Inflammatory macrophage (primary cell): ENCODE data around the gene PDXK.
"Not testable (repeated sequence)": the region's sequence is repeated elsewhere in the genome, so short reads cannot be mapped to it uniquely, and the experiment has no call there.

ENCODE experiments used
- DNase-seq, 2 donors: peaks; one replicate each; pipeline ENCODE4 v3.0.0-alpha.2; 2020 to 2022

PDXK gene

GRCh38 chr21:43697758-43698643 lies 20.9 kb upstream of the PDXK start:
- DNase-seq, result no peak

- not testable (repeated sequence) for DNase-seq
These were observed 19.5 kb upstream of the PDXK start for GRCh38 chr21:43699492-43699777.

GRCh38 chr21:43699933-43700599 lies 18.9 kb upstream of the PDXK start:
- DNase-seq, result no peak

- no peak for DNase-seq
These were observed 16.8 kb upstream of the PDXK start for GRCh38 chr21:43701936-43702784.

GRCh38 chr21:43702785-43703034 lies 16.2 kb upstream of the PDXK start:
- no peak for DNase-seq

- peak; percentile 29 to 61 for DNase-seq
These were observed 15.7 kb upstream of the PDXK start for GRCh38 chr21:43703035-43703880.

GRCh38 chr21:43707462-43707861 lies 11.5 kb upstream of the PDXK start:
- DNase-seq, result no peak

GRCh38 chr21:43708745-43709381 lies 10.1 kb upstream of the PDXK start:
- no peak for DNase-seq

- DNase-seq, result no peak
These were observed 6.5 kb upstream of the PDXK start for GRCh38 chr21:43712268-43712942.

- not testable (repeated sequence) for DNase-seq
These were observed 5.8 kb upstream of the PDXK start for GRCh38 chr21:43713123-43713522.

- DNase-seq, result no peak
These were observed 2.4 kb upstream of the PDXK start for GRCh38 chr21:43716376-43717165.

GRCh38 chr21:43717166-43717853 lies 1.6 kb upstream of the PDXK start:
- no peak for DNase-seq

- DNase-seq, result no peak
These were observed 710 bp upstream of the PDXK start for GRCh38 chr21:43717967-43718871.

- DNase-seq, result peak; percentile 41 to 75
These were observed 1.0 kb downstream of the PDXK start for GRCh38 chr21:43719748-43720538.

- peak in 1 of 2 donors; percentile 28 for DNase-seq
These were observed 1.7 kb downstream of the PDXK start for GRCh38 chr21:43720539-43721166.

GRCh38 chr21:43721206-43721605 lies 2.3 kb downstream of the PDXK start:
- DNase-seq, result no peak

- peak; percentile 37 to 47 for DNase-seq
These were observed 3.0 kb downstream of the PDXK start for GRCh38 chr21:43721939-43722338.

GRCh38 chr21:43723648-43724047 lies 4.7 kb downstream of the PDXK start:
- DNase-seq, result no peak
